Fibroblast of the aortic adventitia (primary cell): Measurements from ENCODE around the gene TPH1. TPM values are rescaled to one million over a fixed set of nuclear protein-coding genes. Genes with fewer than 3 reads are reported as not detected.
A peak's percentile ranks its signal among the peaks of the same experiment; 100 is the strongest.

ENCODE experiments used
- DNase-seq: peaks from one replicate; pipeline ENCODE4 v3.0.0-alpha.2; 2010; ENCODE audit warnings: low read depth
- H3K4me3 ChIP-seq: 2 replicates; pipeline ENCODE4 v1.5.1; 2011; ENCODE audit warnings: low read depth, mild to moderate bottlenecking, control low read depth, low read length, moderate library complexity
- CTCF ChIP-seq: IDR thresholded peaks from 2 replicates; pipeline ENCODE4 v1.5.1; 2011; ENCODE audit warnings: mild to moderate bottlenecking, low read length, control low read depth, inconsistent platforms; ENCODE audit not compliant: insufficient read depth
- total RNA-seq: library from RNA; depleted of rRNA; stranded (reverse); fragments of >200 nt; gene quantifications from 2 replicates; pipeline ENCODE4 v1.2.3, GENCODE V29; 2012; ENCODE audit warnings: low replicate concordance

TPH1 gene
- total RNA-seq, 1 donor: 0.18 TPM

DNA sequence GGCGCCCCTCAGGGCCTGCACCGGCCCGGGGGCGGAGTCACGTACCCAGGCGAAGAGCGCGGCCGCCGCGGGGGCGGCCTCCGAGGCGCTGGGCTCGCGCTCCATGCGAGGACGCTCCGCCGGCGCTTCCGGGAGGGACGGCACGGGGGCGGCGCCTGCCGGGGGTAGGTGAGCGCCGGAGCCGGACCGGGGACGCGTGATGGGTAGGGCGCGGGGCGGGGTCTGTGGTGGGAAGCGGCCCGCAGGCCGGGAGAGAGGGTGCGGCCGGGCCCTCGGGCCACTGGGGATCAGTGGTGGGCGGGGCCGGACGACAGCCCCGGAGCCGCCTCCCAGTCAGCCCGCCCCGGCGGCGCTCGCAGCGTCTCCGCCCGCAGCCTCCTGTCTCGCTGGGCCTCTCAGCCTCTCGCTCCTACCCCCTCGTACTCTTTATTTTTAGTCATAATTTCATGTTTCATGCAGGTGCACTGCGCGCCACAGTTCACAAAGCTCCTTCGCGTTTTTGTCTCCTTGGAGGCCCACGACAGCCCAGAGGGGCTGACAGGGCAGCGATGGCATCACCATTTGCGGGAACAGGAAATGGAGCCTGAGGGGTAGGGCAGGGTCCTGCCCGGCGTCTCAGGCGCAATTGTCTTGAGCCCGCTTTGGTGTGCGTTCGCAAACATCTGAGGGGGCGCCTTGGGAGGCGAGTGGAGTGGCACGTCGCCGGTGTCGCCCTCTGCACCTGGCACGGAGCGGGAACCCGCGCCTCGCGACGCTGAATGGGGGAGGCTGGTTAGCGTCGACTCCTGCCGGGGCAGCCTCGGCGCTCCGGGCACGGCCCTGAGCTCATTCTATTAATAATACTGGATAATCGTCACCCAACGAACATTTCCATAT is 32.9 kb downstream of the TPH1 start, which contains the start of gene SERGEF:
SERGEF (minus strand) TSS at position 142 of the 876 bp plus-strand sequence; CDS start at position 105, 37 bp downstream.
- no peak for TF ChIP-seq CTCF
- peak; percentile 77 for DNase-seq
- peak within 1 kb of the TSS; percentile 81 for H3K4me3 ChIP-seq

- TF ChIP-seq CTCF: no peak
- H3K4me3 ChIP-seq: peak overlapping the region; percentile 81
- DNase-seq: peak; percentile 13
Measured at GRCh38 chr11:18012122-18012905, 33.8 kb downstream of the TPH1 start.

DNA sequence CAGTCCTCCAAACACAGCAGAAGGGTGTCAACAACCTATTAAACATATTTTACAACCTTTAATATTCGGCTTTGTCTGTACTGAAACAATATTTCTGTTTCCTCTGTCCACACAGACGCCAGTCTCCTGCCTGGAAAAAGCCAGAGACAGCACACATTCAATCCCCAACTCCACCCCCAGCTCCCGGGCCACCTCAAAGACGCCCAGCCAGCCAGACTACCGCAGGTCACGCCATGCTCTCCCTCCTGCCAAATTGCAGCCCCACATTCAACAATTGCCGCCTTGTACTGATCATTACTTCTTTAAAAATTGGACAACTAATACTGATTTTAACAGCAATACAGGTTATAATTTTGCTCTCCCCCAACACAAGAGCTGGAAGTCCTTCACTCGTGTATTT is 34.4 kb downstream of the TPH1 start:
- no peak for TF ChIP-seq CTCF
- peak overlapping the region; percentile 81 for H3K4me3 ChIP-seq
- no peak for DNase-seq

- no peak for TF ChIP-seq CTCF
- no peak overlapping the region for H3K4me3 ChIP-seq
- DNase-seq: no peak
Measured at GRCh38 chr11:18010977-18011586, 35.0 kb downstream of the TPH1 start.

GRCh38 chr11:18010121-18010670 is 35.9 kb downstream of the TPH1 start:
- no peak for DNase-seq
- no peak overlapping the region for H3K4me3 ChIP-seq
- TF ChIP-seq CTCF: no peak

DNA sequence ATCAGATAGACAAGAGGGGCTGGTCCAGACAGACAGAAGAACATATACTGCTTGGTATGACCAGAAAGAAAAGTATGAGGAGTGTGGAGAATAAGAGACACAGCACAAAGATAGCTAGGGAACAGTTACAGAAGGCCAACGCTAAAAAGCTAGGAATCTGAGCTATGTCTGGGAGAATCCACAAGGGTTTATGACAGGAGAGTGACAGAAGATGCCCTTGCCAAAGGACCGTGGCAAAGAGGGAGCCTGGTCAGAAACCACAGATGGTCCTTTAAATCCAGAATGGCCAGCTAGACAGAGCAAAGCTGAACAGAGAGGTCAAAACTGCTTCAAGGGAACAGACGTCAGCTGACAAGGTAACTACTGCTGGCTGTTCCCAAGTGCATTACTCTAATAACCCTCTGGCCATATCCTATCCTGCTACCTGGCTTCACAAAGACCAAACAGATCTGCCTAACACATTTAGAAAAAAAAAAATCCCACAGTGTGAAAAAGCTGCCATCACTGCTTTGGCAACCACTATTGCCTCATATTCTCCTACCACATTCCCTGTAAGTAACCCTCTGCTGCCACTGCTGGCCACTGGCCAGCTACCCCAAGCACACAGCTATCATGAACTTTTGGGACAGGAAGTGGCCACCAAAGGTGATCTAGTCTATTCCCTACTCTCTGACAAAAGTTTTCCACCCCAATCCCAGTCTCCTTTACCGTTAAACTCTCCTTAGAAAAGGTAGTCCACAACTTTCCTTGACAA is 40.5 kb downstream of the TPH1 start:
- no peak for DNase-seq
- no peak for TF ChIP-seq CTCF
- no peak overlapping the region for H3K4me3 ChIP-seq
